Tibial nerve (tissue), 4 donors: Measurements from ENCODE around the gene POLR1H. TPM values are rescaled to one million over a fixed set of nuclear protein-coding genes. Genes with fewer than 3 reads are reported as not detected.
A peak's percentile ranks its signal among the peaks of the same experiment; 100 is the strongest.

Experiments used
- DNase-seq, 2 donors: peaks; one replicate each; pipeline ENCODE4 v3.0.0-alpha.2; 2019; ENCODE audit warnings: low spot score in 2 of 2
- H3K27ac ChIP-seq, 4 donors: fragments of 200-600 bp; sonication (generic) in 3 of 4; one replicate each; pipeline ENCODE4 v1.5.1; 2017 to 2019; ENCODE audit warnings: mild to moderate bottlenecking in 1 of 4
- H3K27me3 ChIP-seq, 2 donors: fragments of 200-600 bp; sonication (generic) in 1 of 2; one replicate each; pipeline versions ENCODE4 v1.5.1 to v1.6.0; 2017 to 2019
- H3K36me3 ChIP-seq, 3 donors: fragments of 200-600 bp; sonication (generic); one replicate each; pipeline ENCODE4 v1.5.1; 2018 to 2019
- H3K4me1 ChIP-seq, 4 donors: fragments of 200-600 bp; sonication (generic) in 3 of 4; one replicate each; pipeline ENCODE4 v1.5.1; 2017 to 2019
- H3K4me3 ChIP-seq, 4 donors: fragments of 200-600 bp; sonication (generic) in 3 of 4; one replicate each; pipeline ENCODE4 v1.5.1; 2017 to 2019; ENCODE audit warnings: mild to moderate bottlenecking in 1 of 4, moderate library complexity in 1 of 4
- H3K9me3 ChIP-seq, 4 donors: fragments of 200-600 bp; sonication (generic) in 3 of 4; one replicate each; pipeline ENCODE4 v1.5.1; 2017 to 2019
- CTCF ChIP-seq, 5 experiments: fragments of 200-600 bp in 3 of 5; fragments of 450-650 bp in 2 of 5; sonication (generic) in 3 of 5; IDR thresholded peaks; one replicate each; pipeline ENCODE4 v1.5.1; 2016 to 2019; ENCODE audit warnings: antibody characterized with exemption in 5 of 5, mild to moderate bottlenecking in 3 of 5, moderate library complexity in 2 of 5
- EP300 ChIP-seq, 2 donors: sonication (generic); formaldehyde crosslinking; IDR thresholded peaks; one replicate each; pipeline ENCODE4 v1.6.1; 2017; ENCODE audit warnings: antibody characterized with exemption in 2 of 2, mild to moderate bottlenecking in 1 of 2
- POLR2A ChIP-seq, 2 donors: fragments of 450-650 bp; IDR thresholded peaks; one replicate each; pipeline ENCODE4 v1.6.1; 2017; ENCODE audit warnings: antibody characterized with exemption in 2 of 2, mild to moderate bottlenecking in 2 of 2, moderate library complexity in 2 of 2
- WGBS, 2 donors: methylation state at CpG; one replicate each; pipeline ENCODE4 v1.1.5; 2018; 5-methylcytosine and 5-hydroxymethylcytosine counted together
- total RNA-seq, 4 donors: library from RNA; depleted of rRNA; stranded (reverse); fragments of >200 nt; gene quantifications; one replicate each; pipeline ENCODE4 v1.1.0, GENCODE V29; 2016

Gene POLR1H
- total RNA-seq, 4 donors from 2014 or later, result 22.4 to 30.6 (median 24.8) TPM

GRCh38 chr6:30073489-30074235, 12.6 kb downstream of the POLR1H start:
- Histone ChIP-seq H3K27ac (no peak overlapping the region), H3K4me1 (peaks cover 0 to 32% (median 14%) of the 10 kb centered on the region in 4 donors), H3K36me3 (peaks cover 0 to 26% (median 0%) of the 10 kb centered on the region in 3 donors), H3K9me3 (no peaks in the 10 kb centered on the region), H3K27me3 (peaks cover 0 to 73% of the 10 kb centered on the region in 2 donors), H3K4me3 (no peak overlapping the region)
- WGBS, 2 donors, result 41 to 52% methylated on average over 7 of the region's 7 CpGs
- no peak for DNase-seq
- TF ChIP-seq POLR2A (IDR thresholded peaks at IDR 0.05), result no peak
- TF ChIP-seq CTCF (IDR thresholded peaks at IDR 0.05), result no peak
- no peak for TF ChIP-seq EP300 (IDR thresholded peaks at IDR 0.05)

DNA sequence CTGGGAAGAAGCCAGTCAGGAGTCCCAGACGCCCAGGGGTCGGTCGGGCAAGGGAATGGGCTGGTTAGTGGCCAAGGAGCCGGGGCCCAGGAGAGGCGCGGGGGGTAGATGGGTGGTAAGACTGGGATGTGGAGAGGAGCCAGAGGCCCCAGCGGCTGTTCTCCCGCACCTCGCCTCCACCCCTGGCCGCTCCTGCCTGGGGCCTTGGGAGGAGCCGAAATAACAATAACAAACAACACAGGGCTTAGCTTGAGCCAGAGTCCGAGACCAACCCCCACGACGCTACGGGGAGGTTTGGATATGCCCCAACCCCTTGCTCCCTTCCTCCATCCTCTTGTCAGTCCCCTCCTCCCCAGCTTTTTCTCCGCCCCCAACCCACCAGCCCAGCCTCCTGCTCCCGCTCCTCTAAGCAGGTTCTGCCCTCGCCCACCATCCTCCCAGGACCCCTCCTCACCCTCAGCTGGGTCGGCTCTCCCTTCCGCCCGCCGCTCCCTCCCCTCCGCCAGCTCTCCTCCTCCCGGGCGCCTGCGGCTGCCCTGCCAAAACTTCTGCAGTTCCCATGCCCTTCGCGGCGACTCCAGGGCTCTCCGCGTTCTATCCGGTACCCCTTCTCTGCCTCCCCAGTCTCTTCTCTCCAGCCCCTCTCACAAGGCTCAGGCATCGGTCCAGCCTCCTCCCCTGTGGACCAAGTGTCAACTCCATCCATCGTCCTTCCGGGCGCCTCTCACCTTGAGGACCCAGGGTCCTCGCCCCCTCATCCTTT, 13.4 kb downstream of the POLR1H start:
- peaks cover 0 to 32% (median 14%) of the 10 kb centered on the region in 4 donors for H3K4me1 ChIP-seq
- H3K27ac ChIP-seq, result no peak overlapping the region
- H3K27me3 ChIP-seq, result peaks cover 0 to 81% of the 10 kb centered on the region in 2 donors
- DNase-seq, result no peak
- TF ChIP-seq EP300 (IDR thresholded peaks at IDR 0.05) (no peak), CTCF (IDR thresholded peaks at IDR 0.05) (no peak), POLR2A (IDR thresholded peaks at IDR 0.05) (no peak)
- no peaks in the 10 kb centered on the region for H3K9me3 ChIP-seq
- 5 to 6% methylated on average over 32 to 37 of the region's 37 CpGs for WGBS, 2 donors
- H3K36me3 ChIP-seq, result peaks cover 0 to 18% (median 0%) of the 10 kb centered on the region in 3 donors
- H3K4me3 ChIP-seq, result peak overlapping the region in 1 of 4 donors; percentile 19

- DNase-seq, result no peak
- Histone ChIP-seq H3K27me3 (peaks cover 0 to 81% of the 10 kb centered on the region in 2 donors), H3K4me1 (peaks cover 0 to 32% (median 14%) of the 10 kb centered on the region in 4 donors), H3K9me3 (no peaks in the 10 kb centered on the region), H3K27ac (no peak within 1 kb of the TSS), H3K4me3 (peak within 1 kb of the TSS in 1 of 4 donors; percentile 19), H3K36me3 (peaks cover 0 to 11% (median 0%) of the 10 kb centered on the region in 3 donors)
- TF ChIP-seq CTCF (IDR thresholded peaks at IDR 0.05) (no peak), POLR2A (IDR thresholded peaks at IDR 0.05) (no peak), EP300 (IDR thresholded peaks at IDR 0.05) (no peak)
- 3 to 7% methylated on average over 37 to 38 of the region's 64 CpGs for WGBS, 2 donors
Observed at GRCh38 chr6:30075094-30075789, 14.2 kb downstream of the POLR1H start, which contains the start of gene RNF39. Gene RNF39 (minus strand): TSS chr6:30075769. CDS start chr6:30075585, 184 bp downstream.

DNA sequence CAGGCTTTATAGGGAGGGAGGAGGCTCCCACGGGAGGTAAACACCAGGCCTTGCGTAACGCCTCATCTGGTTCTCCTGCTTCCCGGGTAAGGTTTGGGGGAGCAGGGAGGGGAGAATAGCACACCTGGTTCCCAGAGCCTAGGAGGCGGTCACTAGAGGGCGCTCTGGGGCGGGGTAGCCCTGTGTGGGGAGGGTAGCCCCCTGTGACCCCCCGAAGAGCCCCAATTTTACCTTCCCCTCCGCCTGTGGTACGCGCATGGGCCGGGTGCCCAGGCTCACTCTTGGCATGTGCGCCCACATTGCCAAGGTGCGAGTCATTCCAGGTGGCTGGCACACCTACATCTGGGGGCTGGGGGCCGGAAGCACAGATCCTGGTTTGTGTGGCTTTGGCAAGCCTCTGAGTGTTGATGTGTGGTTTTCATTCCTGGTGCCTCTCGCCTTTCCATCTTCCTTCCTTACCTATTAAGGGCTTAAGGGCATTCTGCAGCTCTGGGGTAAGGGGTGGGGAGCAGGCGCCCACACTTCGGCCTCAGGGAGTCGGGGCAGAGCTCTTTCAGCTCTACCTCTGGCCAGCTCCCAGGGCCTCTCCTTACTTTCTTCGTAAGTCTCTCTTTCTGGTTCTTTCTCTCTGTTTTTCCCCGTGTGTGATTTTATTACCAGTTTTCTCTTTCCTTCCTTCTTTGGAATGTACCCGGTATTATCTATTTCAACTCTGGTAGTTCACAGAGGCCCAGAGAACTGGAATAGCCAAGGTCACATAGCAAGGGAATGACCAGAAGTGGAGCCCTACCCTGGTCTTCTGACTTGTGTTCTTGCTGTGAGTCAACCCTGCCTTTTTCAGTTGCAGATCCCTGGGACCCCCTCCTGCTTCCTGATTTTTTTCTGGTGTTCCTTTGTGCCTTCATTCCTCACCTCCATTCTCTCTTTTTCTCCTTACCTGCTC, 15.0 kb downstream of the POLR1H start:
- no peak overlapping the region for H3K27ac ChIP-seq
- H3K4me1 ChIP-seq, result peaks cover 0 to 29% (median 13%) of the 10 kb centered on the region in 4 donors
- peaks cover 0 to 75% of the 10 kb centered on the region in 2 donors for H3K27me3 ChIP-seq
- DNase-seq, result no peak
- WGBS, 2 donors, result 37 to 43% methylated on average over 19 to 22 of the region's 22 CpGs
- H3K9me3 ChIP-seq, result no peaks in the 10 kb centered on the region
- TF ChIP-seq CTCF (IDR thresholded peaks at IDR 0.05) (peak in 2 of 5 experiments; percentile 17 to 30), EP300 (IDR thresholded peaks at IDR 0.05) (no peak), POLR2A (IDR thresholded peaks at IDR 0.05) (no peak)
- peaks cover 0 to 2% (median 0%) of the 10 kb centered on the region in 3 donors for H3K36me3 ChIP-seq
- no peak overlapping the region for H3K4me3 ChIP-seq
